HG03342 (cell line): ENCODE results near the gene ZBTB7A.

Experiments
- ATAC-seq: cut with Tn5 transposase; IDR thresholded peaks from one replicate; pipeline ENCODE4 v1.9.1; 2021; ENCODE audit warnings: mild to moderate bottlenecking, moderate library complexity; ENCODE audit not compliant: unreplicated experiment

ZBTB7A gene

GRCh38 chr19:4069331-4069959, 2.7 kb upstream of the ZBTB7A start:
- no peak for ATAC-seq

- no peak for ATAC-seq
Observed at GRCh38 chr19:4068047-4068966, 1.6 kb upstream of the ZBTB7A start.

DNA sequence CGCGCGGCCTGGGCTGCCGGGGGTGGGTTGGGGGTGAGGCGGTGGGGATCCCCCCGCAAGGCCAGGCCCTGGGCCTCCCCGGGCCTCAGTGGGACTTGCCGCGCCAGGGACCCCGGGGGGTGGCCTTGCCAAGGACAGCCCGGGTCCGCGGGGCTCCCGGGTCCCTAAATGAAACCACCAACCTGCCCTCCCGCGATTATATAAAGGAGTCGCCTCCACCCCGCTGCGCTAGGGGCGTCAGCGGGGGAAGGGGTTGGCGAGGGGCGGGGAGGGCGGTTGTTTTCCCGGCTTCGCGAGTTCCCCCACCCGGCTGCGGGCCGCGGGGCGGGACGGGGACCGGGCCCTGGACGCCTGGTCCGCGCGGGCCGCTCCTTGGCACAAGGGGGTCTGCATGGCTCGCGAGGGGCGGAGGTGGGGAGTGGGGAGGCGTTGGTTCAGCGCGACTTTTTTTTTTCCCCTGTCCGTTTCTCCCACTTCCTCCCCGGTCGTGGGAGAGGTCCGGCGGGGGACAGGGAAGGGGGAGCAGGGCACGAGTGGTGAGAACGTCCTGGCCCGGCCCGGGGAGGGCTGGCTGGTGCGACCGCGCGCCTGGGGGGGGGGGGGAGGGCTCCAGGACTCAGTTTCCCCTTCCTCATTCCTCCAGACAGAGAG, 822 bp upstream of the ZBTB7A start:
- no peak for ATAC-seq

DNA sequence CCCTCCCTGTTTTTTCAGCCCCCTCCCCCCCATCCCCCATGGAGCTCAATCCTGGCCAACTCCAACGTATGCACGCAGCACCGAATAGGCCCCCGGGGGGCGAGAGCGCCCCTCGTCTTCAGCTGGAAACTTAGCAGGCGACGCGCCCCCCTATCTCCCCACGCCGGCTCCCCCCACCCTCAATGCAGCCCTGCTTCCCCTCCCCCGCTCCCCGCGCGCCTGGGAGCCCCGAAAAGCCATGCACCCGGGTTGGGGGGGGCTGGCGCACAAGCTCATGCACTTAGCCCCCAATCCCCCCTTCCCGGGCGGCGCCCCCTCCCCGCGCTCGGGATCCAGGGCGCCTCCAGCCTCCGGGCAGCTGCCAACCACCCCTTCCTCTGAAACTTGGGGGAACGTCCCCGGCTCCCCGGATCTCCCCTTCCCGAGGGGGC, 508 bp downstream of the ZBTB7A start:
- no peak for ATAC-seq

- peak; percentile 69 for ATAC-seq
Observed at GRCh38 chr19:4065430-4066175, 1.1 kb downstream of the ZBTB7A start.

DNA sequence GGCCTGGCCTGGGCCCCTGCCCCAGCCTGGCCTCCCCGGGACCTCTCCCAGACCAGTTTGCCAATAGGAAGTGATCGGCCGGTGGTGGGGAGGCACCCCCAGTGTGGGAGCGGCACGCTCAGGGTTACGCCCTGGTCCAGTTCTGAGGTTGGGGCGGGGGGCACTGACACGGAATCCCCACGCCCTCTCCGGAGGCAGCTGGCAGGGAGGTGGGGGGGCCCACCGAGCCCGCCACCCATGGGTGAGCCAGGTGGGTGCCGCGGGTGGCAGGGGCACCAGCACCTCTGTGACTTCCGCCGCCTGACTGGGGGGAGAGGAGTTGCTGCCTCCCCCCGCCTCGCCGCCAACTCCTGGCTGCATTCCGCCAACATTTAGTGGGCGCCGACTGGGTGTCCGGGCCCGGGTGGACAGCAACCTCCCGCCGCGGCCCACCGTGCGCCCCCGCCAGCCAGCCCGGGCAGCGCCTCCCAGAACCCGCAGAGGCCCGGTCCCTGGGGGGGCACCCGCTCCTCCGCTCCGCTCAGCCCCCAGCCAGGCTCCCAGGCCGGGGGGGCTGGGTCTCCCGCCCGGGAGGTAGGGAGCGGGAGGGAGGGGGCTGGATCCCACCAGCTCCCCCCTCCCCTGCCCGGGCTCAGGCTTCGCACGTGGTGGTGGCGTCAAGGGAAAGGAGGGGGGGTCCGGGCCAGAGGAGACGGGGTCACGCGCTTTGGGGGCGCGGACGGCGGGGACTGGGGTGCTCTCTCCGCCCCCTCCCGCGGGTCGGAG, 2.0 kb downstream of the ZBTB7A start:
- peak; percentile 7 for ATAC-seq

- no peak for ATAC-seq
Observed at GRCh38 chr19:4064149-4064495, 2.6 kb downstream of the ZBTB7A start.

DNA sequence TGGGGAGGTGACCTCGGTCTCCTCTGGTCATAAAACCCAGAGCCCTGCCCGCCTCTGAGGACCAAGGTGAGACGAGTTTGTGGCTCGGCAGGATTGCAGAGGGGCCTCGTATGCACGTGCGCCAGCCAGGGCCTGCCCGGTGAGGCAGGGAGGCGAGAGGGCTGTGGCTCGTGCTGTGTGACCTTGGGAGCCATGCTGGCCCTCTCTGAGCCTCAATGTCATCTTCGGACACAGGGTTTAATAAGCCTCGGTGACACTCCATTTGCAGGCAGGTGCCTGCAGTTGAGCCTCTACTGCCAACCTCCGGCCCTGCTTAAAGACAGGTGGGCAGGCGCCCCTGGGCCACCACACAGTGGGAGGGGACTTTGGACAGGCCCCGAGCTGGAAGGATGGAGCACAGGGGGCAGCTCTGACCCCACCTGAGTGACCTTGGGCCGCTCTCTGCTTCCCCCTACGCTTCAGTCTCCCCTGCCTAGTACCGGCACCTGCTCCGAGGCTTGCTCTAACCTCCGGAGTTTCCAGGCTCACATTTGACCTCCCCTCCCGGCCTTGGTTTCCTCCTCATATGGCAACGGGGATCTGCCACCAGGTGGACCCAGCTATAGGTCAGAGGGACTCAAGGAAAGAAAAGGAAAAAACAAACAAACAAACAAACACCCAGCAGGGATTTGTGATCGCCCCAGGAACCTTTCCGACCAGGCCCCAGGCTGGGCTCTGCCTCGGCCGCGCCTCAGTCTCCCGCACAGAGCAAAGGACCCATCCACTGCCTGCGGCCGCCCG, 3.1 kb downstream of the ZBTB7A start:
- ATAC-seq, result no peak

DNA sequence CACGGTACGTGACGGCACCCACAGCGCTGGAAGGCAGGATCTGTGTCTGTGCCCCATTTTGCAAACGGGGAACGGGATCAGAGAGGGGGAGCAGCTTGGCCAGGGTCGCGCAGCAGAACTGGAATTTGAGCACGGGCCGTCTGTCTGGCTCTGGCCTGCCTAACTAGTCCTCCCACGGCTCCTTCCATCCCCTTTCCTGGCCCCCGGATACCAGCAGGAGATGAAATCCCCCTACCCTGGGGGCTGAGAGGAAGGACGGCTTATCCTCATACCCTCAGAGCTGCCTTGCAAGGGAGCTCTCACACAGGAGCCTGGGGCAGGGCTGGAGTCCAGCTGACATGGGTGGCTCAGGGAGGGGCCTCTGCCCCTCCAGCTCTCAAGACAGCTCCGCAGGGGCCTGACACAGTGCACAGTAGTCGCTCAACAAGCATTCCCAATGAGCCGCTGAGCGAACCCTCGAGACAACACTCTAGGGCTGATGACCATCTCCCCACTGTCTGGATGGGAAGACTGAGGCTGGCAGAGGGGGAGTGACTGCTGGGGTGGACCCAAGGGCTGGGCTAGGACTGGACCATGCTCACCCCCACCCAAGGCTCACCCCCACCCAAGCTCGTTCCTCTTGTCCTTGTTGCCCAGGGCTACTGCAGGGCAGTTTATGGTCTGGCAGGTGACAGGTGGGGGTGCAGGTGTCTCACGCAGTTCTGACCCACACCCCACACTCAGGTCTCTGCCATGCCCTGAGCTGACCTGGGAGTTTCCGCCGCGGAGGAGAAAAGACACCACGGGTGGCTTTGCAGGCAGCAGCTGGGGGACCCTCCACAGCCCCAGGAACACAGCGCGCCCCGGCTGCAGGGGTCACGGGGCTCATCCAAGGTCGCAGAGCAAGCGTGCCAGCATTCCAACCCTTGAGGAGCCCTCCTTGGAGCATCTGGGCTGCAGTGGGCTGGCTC, 4.0 kb downstream of the ZBTB7A start:
- ATAC-seq, result no peak

- no peak for ATAC-seq
Observed at GRCh38 chr19:4061683-4062418, 4.8 kb downstream of the ZBTB7A start.

DNA sequence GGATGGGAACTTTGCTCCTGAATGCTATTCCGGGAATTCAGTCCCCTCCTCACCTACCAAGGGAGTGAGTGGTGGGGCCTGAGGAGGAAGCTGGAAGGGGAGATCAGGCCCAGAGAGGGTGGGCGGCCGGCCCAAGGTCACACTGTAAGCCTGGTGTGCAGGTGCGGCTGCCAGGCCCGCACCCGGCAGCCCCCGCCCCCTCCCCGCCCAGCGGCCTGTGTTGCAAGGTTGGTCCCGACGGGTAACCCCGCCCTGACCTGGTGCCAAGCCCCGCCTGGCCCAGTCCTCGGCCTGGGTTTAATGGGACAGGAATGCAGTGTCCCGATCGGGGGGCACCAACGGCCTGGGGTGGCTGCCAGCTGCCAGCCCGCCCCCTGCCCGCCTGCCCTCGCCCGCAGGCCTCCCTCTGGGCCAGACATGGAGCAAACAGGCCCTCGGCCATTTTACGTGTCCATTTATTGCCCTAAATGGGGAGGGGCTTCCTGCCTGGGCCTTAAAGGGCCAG, 5.5 kb downstream of the ZBTB7A start:
- no peak for ATAC-seq

DNA sequence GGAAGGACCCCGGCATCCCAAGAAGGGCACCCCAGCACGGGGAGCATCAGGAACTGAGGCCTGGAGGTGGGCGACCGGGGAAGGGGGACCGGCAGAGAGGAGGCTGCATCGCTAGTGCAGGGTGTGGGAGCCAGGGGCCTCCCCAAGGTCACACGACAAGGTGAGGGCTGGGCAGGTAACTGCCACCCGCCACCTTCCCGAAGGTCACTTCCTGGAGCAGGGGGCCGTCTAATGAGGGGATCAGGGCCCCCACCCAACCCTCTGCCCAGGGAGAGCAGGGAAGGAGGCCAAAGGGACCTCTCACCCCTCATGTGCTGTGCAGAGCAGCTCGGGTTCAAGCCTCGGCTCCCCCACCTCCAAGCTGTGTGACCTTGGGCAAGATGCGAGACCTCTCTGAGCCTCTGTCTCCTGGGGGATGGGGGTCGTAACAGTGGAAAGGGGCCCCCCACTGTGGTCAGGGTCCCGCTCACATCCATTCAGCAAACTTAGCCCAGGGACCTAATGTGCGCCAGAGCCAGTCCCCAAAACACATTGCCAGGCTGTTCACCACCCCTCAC, 6.0 kb downstream of the ZBTB7A start:
- no peak for ATAC-seq

GRCh38 chr19:4059891-4060620, 6.6 kb downstream of the ZBTB7A start:
- ATAC-seq, result no peak

DNA sequence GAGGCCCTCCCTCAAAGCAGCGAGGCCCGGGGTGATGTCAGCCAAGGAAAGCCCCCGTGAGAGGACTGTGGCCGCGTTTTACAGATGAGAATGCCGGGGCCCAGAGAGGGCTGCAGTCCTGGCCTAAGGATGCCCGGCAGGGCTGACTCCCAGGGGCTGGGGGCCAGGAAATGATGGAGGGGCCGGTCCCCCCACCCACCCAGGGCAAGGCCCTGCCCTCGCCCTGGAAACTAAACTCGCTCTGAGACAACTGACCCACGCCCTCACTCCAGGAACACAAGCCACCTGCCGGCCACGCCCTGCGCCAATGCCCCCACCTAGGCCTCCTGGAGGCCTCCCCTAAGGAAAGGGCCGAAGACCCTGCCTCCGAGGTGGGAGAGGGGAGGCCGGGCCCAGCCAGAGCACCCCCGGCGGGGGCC, 7.2 kb downstream of the ZBTB7A start:
- no peak for ATAC-seq

DNA sequence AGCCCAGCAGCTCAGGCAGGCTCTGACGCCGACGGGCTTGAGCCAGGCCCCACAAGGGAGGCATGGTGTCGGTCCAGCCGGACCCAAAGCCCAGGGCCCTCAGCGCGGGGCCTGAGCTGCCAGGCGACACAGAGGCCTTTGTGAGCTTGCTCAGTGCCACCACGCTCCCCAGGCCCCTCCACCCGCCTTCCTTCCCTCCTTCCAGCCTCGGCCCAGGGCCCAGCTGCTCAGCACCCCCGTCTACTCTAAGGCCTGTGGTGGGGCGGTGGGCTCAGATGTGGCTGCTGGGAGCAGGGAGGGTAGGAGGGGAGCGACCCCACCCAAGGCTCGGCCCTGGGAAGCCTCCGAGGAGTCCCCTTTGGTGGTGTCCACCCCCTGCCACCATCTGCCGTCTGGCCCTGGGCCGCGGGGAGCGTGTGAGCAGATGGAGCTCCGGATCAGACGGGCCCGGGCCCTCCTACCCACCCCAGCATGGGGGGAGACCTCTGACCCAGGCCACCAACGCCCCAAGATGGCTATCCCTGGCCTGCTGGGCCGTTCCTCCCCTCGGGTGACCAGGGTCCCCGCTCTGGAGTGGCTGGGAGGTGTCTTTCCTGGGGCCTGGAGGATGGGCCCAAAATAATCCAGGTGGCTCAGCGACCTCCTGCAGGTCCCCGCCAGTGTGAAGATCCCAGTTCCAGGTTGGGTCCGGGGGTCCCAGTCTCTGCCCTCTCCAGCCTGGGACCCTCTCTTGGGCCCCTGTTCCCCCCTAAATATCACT, 7.8 kb downstream of the ZBTB7A start:
- no peak for ATAC-seq
